Measurements from ENCODE around the gene SPATA31C2. TPM values are rescaled to one million over a fixed set of nuclear protein-coding genes. Genes with fewer than 3 reads are reported as not detected.

Gene SPATA31C2
- total RNA-seq, 4 donors from 2014 or later: not detected

DNA sequence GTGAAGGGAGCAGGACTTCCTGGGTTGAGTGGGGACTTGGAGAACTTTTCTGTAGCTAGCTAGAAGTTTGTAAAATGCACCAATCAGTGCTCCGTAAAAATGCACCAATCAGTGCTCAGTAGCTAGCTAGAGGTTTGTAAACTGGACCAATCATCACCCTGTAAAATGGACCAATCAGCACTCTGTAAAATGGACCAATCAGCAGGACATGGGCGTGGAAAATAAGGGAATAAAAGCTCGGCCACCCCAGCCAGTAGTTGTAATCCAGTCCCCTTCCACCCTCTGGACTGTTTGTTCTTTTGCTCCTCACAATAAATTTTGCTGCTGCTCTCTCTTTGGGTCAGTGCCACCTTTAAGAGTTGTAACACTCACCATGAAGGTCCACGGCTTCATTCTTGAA, 29.5 kb downstream of the SPATA31C2 start:
- H3K4me3 ChIP-seq: no peak overlapping the region
- H3K36me3 ChIP-seq: no peaks in the 10 kb centered on the region
- no peak overlapping the region for H3K27ac ChIP-seq (replicated peaks in 1 of 4)
- no peak for DNase-seq (ENCODE audit: extremely low spot score)
- WGBS: 87% methylated on average over 4 of the region's 4 CpGs
- no peaks in the 10 kb centered on the region for H3K9me3 ChIP-seq
- no peak for TF ChIP-seq POLR2A (IDR thresholded peaks at IDR 0.05; ENCODE audit: low read depth)
- TF ChIP-seq POLR2AphosphoS5 (IDR thresholded peaks at IDR 0.05): no peak
- peaks cover 0 to 7% (median 0%) of the 10 kb centered on the region in 4 donors for H3K27me3 ChIP-seq
- intact Hi-C loops (cut with DNase I): loop anchor here (10.0 kb wide), 1 partner anchor 276 kb away; the partner anchor contains the start of gene SPIN1
- no peaks in the 10 kb centered on the region for H3K4me1 ChIP-seq

DNA sequence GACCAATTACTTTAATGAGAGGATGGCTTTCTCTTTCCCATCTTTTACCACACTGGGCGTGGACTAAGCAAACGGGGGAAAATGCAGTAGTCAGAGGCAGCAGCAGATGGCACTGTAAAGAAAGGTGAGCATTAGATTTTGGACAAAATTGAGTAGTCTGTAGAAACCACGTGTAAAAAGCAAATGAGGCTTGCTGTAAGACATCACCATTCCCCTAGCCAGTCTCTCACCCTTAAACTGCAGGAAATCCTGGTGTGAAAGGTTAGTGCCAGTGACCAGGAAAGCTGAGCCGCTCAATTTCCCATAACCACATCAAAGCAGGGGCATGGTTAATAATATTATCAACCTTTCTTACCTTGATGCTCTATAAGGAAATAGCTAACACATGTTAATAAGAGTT, 31.8 kb downstream of the SPATA31C2 start:
- no peaks in the 10 kb centered on the region for H3K4me1 ChIP-seq
- no peak overlapping the region for H3K27ac ChIP-seq (replicated peaks in 1 of 4)
- no peak overlapping the region for H3K4me3 ChIP-seq
- H3K27me3 ChIP-seq: peaks cover 0 to 7% (median 0%) of the 10 kb centered on the region in 4 donors
- TF ChIP-seq, protein P1, sequence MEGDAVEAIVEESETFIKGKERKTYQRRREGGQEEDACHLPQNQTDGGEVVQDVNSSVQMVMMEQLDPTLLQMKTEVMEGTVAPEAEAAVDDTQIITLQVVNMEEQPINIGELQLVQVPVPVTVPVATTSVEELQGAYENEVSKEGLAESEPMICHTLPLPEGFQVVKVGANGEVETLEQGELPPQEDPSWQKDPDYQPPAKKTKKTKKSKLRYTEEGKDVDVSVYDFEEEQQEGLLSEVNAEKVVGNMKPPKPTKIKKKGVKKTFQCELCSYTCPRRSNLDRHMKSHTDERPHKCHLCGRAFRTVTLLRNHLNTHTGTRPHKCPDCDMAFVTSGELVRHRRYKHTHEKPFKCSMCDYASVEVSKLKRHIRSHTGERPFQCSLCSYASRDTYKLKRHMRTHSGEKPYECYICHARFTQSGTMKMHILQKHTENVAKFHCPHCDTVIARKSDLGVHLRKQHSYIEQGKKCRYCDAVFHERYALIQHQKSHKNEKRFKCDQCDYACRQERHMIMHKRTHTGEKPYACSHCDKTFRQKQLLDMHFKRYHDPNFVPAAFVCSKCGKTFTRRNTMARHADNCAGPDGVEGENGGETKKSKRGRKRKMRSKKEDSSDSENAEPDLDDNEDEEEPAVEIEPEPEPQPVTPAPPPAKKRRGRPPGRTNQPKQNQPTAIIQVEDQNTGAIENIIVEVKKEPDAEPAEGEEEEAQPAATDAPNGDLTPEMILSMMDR (IDR thresholded peaks at IDR 0.05): peak; percentile 59 to 70 (median 63)
- no peak for TF ChIP-seq POLR2AphosphoS5 (IDR thresholded peaks at IDR 0.05)
- TF ChIP-seq POLR2A (IDR thresholded peaks at IDR 0.05; ENCODE audit: low read depth): no peak
- 18% methylated on average over 4 of the region's 4 CpGs for WGBS
- H3K36me3 ChIP-seq: no peaks in the 10 kb centered on the region
- DNase-seq (ENCODE audit: extremely low spot score): no peak
- intact Hi-C loops (cut with DNase I): loop anchor here (2.0 to 10.0 kb wide), 2 partner anchors 278 to 472 kb away; partner anchors contain the start of gene SPIN1
- H3K9me3 ChIP-seq: no peaks in the 10 kb centered on the region

DNA sequence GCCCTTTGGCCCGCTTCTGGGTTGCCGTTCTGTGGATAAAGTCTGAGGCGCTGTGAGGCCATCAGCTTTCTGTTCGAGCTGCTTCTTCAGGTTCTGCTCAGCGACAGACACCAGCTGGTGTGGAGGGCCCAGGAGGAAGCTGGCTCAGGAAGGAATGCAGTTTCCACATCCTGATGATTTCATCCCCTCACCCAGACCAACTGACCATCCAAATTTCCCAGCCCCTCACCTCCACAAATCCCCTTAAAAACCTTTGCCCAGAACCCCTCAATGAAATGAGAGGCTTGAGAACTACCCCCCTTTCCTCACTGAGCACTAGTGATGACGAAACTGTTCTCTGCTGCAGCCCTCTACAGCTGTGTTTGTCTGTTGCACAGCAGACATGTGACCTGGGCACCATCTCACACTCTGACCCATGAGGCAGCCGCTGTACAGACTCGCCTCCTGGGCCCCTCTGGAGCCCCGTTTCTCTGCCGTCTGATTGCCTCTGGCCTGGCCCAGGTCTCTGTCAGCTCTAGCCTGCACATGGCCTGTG, 45.4 kb downstream of the SPATA31C2 start:
- H3K9me3 ChIP-seq: no peaks in the 10 kb centered on the region
- no peak overlapping the region for H3K4me3 ChIP-seq
- no peaks in the 10 kb centered on the region for H3K27me3 ChIP-seq
- intact Hi-C loops (cut with DNase I): no loop called here
- H3K4me1 ChIP-seq: peaks cover 0 to 4% (median 0%) of the 10 kb centered on the region in 4 donors
- H3K27ac ChIP-seq (replicated peaks in 1 of 4): peak overlapping the region in 2 of 4 donors; percentile 38 to 53
- TF ChIP-seq, protein P1 (IDR thresholded peaks at IDR 0.05): no peak
- TF ChIP-seq POLR2AphosphoS5 (IDR thresholded peaks at IDR 0.05): peak; percentile 10 to 14
- no peak for TF ChIP-seq EP300 (IDR thresholded peaks at IDR 0.05)
- no peak for DNase-seq (ENCODE audit: extremely low spot score)
- no peaks in the 10 kb centered on the region for H3K36me3 ChIP-seq
- WGBS: 47% methylated on average over 10 of the region's 10 CpGs

DNA sequence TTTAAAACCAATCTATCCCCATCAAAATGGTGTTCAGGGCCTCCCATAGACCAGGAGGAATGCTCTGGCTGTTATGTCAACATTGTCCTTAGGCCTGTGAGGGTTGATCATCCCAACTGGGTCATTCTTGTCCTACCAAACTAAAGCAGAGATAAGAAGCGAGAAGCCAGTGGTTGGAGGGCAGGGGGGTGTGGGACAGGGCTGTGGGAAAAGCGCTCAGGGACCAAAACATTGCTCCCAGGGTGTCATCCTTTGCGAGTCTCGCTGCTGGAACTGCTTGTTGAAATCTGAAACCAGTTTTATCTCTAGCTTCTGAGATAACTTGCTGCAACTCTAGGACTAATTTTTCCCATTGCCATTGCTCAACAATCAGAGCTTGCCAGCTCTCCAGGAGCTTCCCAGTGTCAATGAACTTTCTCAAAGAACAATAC, 48.1 kb downstream of the SPATA31C2 start:
- no peaks in the 10 kb centered on the region for H3K36me3 ChIP-seq
- 95% methylated on average over 4 of the region's 4 CpGs for WGBS
- H3K27ac ChIP-seq (replicated peaks in 1 of 4): no peak overlapping the region
- peaks cover 0 to 4% (median 0%) of the 10 kb centered on the region in 4 donors for H3K4me1 ChIP-seq
- no peaks in the 10 kb centered on the region for H3K9me3 ChIP-seq
- intact Hi-C loops (cut with DNase I): no loop called here
- H3K4me3 ChIP-seq: no peak overlapping the region
- DNase-seq (ENCODE audit: extremely low spot score): no peak
- TF ChIP-seq POLR2AphosphoS5 (IDR thresholded peaks at IDR 0.05) (no peak), POLR2A (IDR thresholded peaks at IDR 0.05; ENCODE audit: low read depth) (no peak)
- H3K27me3 ChIP-seq: no peaks in the 10 kb centered on the region

DNA sequence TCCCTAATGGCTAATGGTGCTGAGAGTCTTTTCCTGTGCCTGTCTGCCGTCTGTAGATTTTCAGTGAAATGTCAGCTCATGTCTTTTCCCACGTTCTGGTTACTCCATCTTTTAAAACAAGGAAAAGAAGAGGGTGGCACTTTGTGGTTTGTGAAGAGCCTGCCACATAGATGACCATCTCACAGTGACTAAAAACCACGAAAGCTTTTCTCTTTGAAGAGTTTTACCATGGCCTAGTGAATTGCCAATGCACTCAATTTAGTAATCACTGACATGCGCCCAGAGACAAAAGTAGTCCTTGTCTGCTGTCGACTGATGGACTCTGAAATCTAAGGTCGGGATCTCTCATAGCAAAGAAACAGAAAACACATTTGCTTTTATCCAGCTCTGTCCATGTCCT, 50.4 kb downstream of the SPATA31C2 start:
- Histone ChIP-seq H3K36me3 (no peaks in the 10 kb centered on the region), H3K4me3 (no peak overlapping the region), H3K27ac (replicated peaks in 1 of 4) (no peak overlapping the region), H3K27me3 (no peaks in the 10 kb centered on the region), H3K4me1 (peaks cover 0 to 4% (median 0%) of the 10 kb centered on the region in 4 donors), H3K9me3 (no peaks in the 10 kb centered on the region)
- TF ChIP-seq EP300 (IDR thresholded peaks at IDR 0.05) (no peak), POLR2A (IDR thresholded peaks at IDR 0.05; ENCODE audit: low read depth) (no peak), POLR2AphosphoS5 (IDR thresholded peaks at IDR 0.05) (no peak)
- TF ChIP-seq, protein P1 (IDR thresholded peaks at IDR 0.05): no peak
- intact Hi-C loops (cut with DNase I): no loop called here
- WGBS: 78% methylated on average over 6 of the region's 6 CpGs
- no peak for DNase-seq (ENCODE audit: extremely low spot score)

DNA sequence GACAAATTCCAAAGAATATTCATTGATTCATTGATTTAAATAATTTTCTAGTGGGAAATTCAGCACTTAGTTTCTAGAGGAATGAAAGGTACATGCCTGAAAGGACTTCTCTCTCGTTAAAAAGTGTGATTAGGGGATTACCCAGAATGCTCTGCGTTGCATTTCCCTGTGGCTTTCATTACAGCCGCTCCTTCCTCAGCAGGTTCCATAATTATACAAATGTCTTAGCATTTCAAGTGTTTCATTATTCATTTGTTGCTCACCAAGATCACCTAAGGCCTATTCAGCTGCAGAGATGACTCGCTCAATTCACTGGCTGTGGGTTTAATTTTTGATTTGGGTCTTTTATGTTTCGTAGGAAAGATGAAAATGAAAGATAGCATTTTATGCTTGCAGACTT, 52.8 kb downstream of the SPATA31C2 start:
- intact Hi-C loops (cut with DNase I): no loop called here
- no peak for TF ChIP-seq EP300 (IDR thresholded peaks at IDR 0.05)
- TF ChIP-seq POLR2A (IDR thresholded peaks at IDR 0.05; ENCODE audit: low read depth): no peak
- TF ChIP-seq, protein P1 (IDR thresholded peaks at IDR 0.05): no peak
- TF ChIP-seq POLR2AphosphoS5 (IDR thresholded peaks at IDR 0.05): no peak
- H3K4me1 ChIP-seq: peaks cover 0 to 4% (median 0%) of the 10 kb centered on the region in 4 donors
- 91% methylated on average over 5 of the region's 5 CpGs for WGBS
- H3K27me3 ChIP-seq: no peaks in the 10 kb centered on the region
- no peaks in the 10 kb centered on the region for H3K9me3 ChIP-seq
- no peak overlapping the region for H3K4me3 ChIP-seq
- no peaks in the 10 kb centered on the region for H3K36me3 ChIP-seq
- peak; percentile 2 for DNase-seq (ENCODE audit: extremely low spot score)
- no peak overlapping the region for H3K27ac ChIP-seq (replicated peaks in 1 of 4)

Measured in esophagus muscularis mucosa (tissue), 4 donors.